Measurements from ENCODE around the gene DNAL4. TPM values are rescaled to one million over a fixed set of nuclear protein-coding genes. Genes with fewer than 3 reads are reported as not detected.

The DNAL4 gene
- total RNA-seq, 1 donor from 2014 or later, result 18.0 TPM

GRCh38 chr22:38762551-38762983 lies 31.4 kb downstream of the DNAL4 start:
- Histone ChIP-seq H3K27ac (no peak overlapping the region), H3K36me3 (no peaks in the 10 kb centered on the region), H3K9me3 (no peaks in the 10 kb centered on the region), H3K4me3 (no peak overlapping the region), H3K27me3 (no peaks in the 10 kb centered on the region), H3K4me1 (peaks cover 0 to 6% of the 10 kb centered on the region in 2 donors)
- intact Hi-C loops (cut with DNase I), result no loop called here
- no peak for DNase-seq (ENCODE audit: low spot score in 2 of 2)
- TF ChIP-seq CTCF (IDR thresholded peaks at IDR 0.05), result no peak

GRCh38 chr22:38761202-38762162 lies 32.5 kb downstream of the DNAL4 start:
- Histone ChIP-seq H3K4me3 (no peak overlapping the region), H3K4me1 (peaks cover 4 to 9% of the 10 kb centered on the region in 2 donors), H3K27ac (no peak overlapping the region), H3K36me3 (no peaks in the 10 kb centered on the region), H3K9me3 (no peaks in the 10 kb centered on the region), H3K27me3 (no peaks in the 10 kb centered on the region)
- no peak for DNase-seq (ENCODE audit: low spot score in 2 of 2)
- intact Hi-C loops (cut with DNase I), result no loop called here
- no peak for TF ChIP-seq CTCF (IDR thresholded peaks at IDR 0.05)

GRCh38 chr22:38760477-38761201 lies 33.3 kb downstream of the DNAL4 start:
- TF ChIP-seq CTCF (IDR thresholded peaks at IDR 0.05), result no peak
- H3K36me3 ChIP-seq, result no peaks in the 10 kb centered on the region
- H3K4me3 ChIP-seq, result no peak overlapping the region
- no peaks in the 10 kb centered on the region for H3K9me3 ChIP-seq
- no peak overlapping the region for H3K27ac ChIP-seq
- no peak for DNase-seq (ENCODE audit: low spot score in 2 of 2)
- no peaks in the 10 kb centered on the region for H3K27me3 ChIP-seq
- intact Hi-C loops (cut with DNase I), result no loop called here
- peaks cover 8 to 11% of the 10 kb centered on the region in 2 donors for H3K4me1 ChIP-seq

- Histone ChIP-seq H3K36me3 (no peaks in the 10 kb centered on the region), H3K27ac (no peak overlapping the region), H3K4me3 (no peak overlapping the region), H3K27me3 (no peaks in the 10 kb centered on the region), H3K4me1 (peaks cover 8 to 10% of the 10 kb centered on the region in 2 donors), H3K9me3 (no peaks in the 10 kb centered on the region)
- no peak for DNase-seq (ENCODE audit: low spot score in 2 of 2)
- intact Hi-C loops (cut with DNase I), result no loop called here
- TF ChIP-seq CTCF (IDR thresholded peaks at IDR 0.05), result no peak
Observed at GRCh38 chr22:38759005-38759404, 34.9 kb downstream of the DNAL4 start.

GRCh38 chr22:38758276-38758945 lies 35.5 kb downstream of the DNAL4 start:
- intact Hi-C loops (cut with DNase I), result no loop called here
- peaks cover 0 to 2% of the 10 kb centered on the region in 2 donors for H3K36me3 ChIP-seq

More at GRCh38 chr22:38758276-38758945, 35.5 kb downstream of the DNAL4 start:
- TF ChIP-seq CTCF (IDR thresholded peaks at IDR 0.05), result no peak
- Histone ChIP-seq H3K27ac (no peak overlapping the region), H3K4me3 (no peak overlapping the region), H3K9me3 (no peaks in the 10 kb centered on the region), H3K4me1 (peaks cover 10 to 12% of the 10 kb centered on the region in 2 donors), H3K27me3 (no peaks in the 10 kb centered on the region)
- DNase-seq (ENCODE audit: low spot score in 2 of 2), result no peak

Data from ascending aorta (tissue), 2 donors.